ENCODE results near the gene BMPR1B.

DNA sequence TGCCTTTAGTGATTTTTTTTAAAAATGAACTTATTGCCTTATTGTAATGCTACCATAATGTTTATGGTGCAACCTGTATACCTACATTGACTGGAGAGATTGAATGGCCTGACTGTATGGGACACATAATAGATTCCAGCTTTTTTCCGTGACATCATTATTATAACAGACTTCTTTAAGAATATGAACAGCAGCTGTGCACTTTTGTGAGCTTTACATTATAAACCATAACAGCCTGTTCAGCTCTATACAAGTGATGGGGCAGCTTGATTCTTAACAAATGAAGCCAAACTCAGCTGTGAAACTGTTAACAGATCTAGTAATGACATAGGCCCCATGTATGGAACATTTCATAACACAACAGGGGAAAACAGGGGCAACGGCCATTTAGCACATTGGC, 187.0 kb downstream of the BMPR1B start:
- TF ChIP-seq POLR2A (IDR thresholded peaks at IDR 0.05), result no peak
- TF ChIP-seq, protein P1, sequence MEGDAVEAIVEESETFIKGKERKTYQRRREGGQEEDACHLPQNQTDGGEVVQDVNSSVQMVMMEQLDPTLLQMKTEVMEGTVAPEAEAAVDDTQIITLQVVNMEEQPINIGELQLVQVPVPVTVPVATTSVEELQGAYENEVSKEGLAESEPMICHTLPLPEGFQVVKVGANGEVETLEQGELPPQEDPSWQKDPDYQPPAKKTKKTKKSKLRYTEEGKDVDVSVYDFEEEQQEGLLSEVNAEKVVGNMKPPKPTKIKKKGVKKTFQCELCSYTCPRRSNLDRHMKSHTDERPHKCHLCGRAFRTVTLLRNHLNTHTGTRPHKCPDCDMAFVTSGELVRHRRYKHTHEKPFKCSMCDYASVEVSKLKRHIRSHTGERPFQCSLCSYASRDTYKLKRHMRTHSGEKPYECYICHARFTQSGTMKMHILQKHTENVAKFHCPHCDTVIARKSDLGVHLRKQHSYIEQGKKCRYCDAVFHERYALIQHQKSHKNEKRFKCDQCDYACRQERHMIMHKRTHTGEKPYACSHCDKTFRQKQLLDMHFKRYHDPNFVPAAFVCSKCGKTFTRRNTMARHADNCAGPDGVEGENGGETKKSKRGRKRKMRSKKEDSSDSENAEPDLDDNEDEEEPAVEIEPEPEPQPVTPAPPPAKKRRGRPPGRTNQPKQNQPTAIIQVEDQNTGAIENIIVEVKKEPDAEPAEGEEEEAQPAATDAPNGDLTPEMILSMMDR (IDR thresholded peaks at IDR 0.05), result no peak

Measured in lower leg skin (tissue), 3 donors.